ENCODE data around the gene AOPEP.

AOPEP gene

DNA sequence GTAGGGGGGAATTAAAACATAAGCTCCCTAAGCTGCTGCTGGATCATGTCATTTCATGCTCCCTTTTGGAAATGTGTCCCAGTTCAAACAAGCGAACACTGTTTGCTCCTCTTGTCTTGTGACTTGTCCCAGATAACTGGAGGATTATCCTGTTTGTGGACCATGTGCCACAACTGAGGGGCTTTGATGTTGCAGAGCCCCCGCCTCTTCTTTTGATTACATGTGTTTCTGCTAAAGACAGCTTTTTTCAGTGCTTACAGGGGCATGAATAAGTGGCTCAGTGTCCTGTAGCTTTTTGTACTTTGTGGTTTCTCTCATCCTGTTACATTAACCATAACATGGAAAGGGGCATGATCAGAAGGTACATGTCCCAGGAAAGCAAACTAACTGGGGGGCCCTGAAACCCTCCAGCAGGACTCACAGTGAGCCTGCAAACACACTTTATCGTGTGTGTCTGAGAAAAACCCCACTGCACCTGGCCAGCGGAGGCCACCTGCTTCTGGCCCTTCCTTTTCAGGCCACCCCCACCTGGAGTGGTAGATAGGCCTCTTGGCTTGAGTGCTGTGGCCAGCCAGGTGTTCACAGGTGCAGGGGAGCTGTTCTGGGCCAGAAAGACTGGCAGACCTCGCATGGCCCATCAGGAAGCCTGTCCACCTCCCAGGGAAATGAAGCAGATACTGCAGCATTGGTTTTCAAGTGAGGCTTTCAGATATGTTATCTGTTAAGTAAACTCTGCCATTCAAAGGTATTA is 305.4 kb downstream of the AOPEP start:
- H3K9me3 ChIP-seq (ENCODE audit: control insufficient read depth, insufficient read depth, low read length), result no peaks in the 10 kb centered on the region
- no peaks in the 10 kb centered on the region for H3K27me3 ChIP-seq (ENCODE audit: control insufficient read depth, insufficient read depth, low read length)
- H3K4me3 ChIP-seq (ENCODE audit: low read depth, low read length), result no peak overlapping the region
- H3K27ac ChIP-seq (ENCODE audit: low read depth, low read length), result no peak overlapping the region
- no peaks in the 10 kb centered on the region for H3K36me3 ChIP-seq (ENCODE audit: control insufficient read depth, insufficient read depth, low read length)
- no peak overlapping the region for H3K9ac ChIP-seq (ENCODE audit: low read depth, low read length)
- H3K4me1 ChIP-seq (ENCODE audit: control insufficient read depth, insufficient read depth, low read length), result no peaks in the 10 kb centered on the region

DNA sequence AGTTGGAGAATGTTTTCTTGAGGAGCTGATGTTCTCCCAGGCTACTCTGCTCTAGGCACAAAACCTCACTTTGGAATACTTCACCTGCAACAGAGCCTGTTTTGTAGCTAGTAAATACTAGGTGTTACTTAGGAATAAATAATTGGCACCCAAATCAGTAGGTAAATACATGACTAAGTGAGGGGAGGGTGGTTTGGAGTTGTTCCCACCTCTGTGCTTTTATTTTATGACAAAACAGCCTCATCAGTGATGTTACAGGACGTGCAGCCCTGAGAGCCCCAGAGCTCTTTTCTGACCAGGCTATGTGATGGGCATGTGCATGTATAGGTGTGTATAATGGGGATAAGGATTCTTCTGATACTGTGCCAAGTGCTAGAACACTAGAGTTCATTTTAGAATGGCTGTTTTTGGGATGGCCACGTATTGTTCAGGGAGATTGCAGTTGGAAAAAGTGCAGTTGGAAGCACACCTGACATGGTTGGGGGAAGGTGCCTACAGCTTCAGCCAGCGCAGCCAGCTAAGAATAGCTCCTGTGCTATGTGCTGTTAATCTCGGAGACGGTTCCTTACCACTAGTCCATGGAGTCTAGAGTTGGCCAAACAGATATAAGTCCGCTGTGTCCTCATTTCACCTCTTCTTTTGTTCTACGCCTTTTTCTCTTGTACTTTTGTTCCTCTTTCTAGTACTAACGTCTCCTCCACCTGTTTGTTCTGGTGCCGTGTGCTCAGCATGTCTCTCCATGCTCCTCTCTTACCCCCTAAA is 306.3 kb downstream of the AOPEP start:
- Histone ChIP-seq H3K9me3 (ENCODE audit: control insufficient read depth, insufficient read depth, low read length) (no peaks in the 10 kb centered on the region), H3K27ac (ENCODE audit: low read depth, low read length) (no peak overlapping the region), H3K36me3 (ENCODE audit: control insufficient read depth, insufficient read depth, low read length) (no peaks in the 10 kb centered on the region), H3K9ac (ENCODE audit: low read depth, low read length) (no peak overlapping the region), H3K4me1 (ENCODE audit: control insufficient read depth, insufficient read depth, low read length) (no peaks in the 10 kb centered on the region), H3K4me3 (ENCODE audit: low read depth, low read length) (no peak overlapping the region), H3K27me3 (ENCODE audit: control insufficient read depth, insufficient read depth, low read length) (no peaks in the 10 kb centered on the region)

DNA sequence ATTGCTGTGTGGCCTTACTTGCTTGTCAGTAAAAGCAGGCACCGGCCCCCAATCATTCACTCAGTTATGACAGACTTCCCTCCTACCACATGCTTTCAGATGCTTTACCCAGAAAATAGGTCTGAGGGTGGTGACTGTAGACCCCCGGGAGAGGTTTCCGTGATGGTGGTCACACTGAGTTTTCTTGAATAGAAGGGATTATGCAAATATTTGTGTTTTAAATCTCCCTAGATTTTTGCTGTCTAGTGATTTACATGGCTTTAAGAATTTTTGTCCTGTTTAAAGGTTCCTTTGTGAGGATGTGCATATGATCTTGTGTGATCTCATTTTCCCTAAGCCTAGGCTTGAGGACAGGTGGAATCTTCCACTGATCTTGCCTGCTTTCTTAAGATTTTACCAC is 309.3 kb downstream of the AOPEP start:
- Histone ChIP-seq H3K36me3 (ENCODE audit: control insufficient read depth, insufficient read depth, low read length) (no peaks in the 10 kb centered on the region), H3K4me3 (ENCODE audit: low read depth, low read length) (no peak overlapping the region), H3K27me3 (ENCODE audit: control insufficient read depth, insufficient read depth, low read length) (no peaks in the 10 kb centered on the region), H3K4me1 (ENCODE audit: control insufficient read depth, insufficient read depth, low read length) (no peaks in the 10 kb centered on the region), H3K9me3 (ENCODE audit: control insufficient read depth, insufficient read depth, low read length) (no peaks in the 10 kb centered on the region), H3K9ac (ENCODE audit: low read depth, low read length) (no peak overlapping the region), H3K27ac (ENCODE audit: low read depth, low read length) (no peak overlapping the region)

DNA sequence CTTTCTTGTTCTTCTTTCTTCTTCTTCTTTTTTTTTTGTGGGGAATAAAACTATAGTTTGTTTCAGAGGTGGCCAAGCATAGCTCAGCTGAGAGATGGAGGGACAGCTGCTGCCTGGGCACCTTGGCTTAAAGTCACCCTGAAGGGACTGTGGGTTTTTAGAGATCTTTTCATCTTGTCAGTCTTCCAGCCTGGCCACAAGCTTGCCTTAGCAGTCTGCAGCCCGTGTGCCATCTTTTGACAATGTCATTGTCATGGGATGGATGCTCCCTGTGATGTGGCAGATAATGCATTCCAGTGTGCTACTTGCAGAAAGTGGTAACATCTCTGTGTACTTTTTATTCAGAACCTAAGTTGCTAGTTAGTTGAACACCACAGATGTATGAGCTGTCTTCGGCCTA is 310.2 kb downstream of the AOPEP start:
- no peak overlapping the region for H3K9ac ChIP-seq (ENCODE audit: low read depth, low read length)
- H3K27ac ChIP-seq (ENCODE audit: low read depth, low read length), result no peak overlapping the region
- H3K27me3 ChIP-seq (ENCODE audit: control insufficient read depth, insufficient read depth, low read length), result no peaks in the 10 kb centered on the region
- H3K9me3 ChIP-seq (ENCODE audit: control insufficient read depth, insufficient read depth, low read length), result no peaks in the 10 kb centered on the region
- H3K36me3 ChIP-seq (ENCODE audit: control insufficient read depth, insufficient read depth, low read length), result no peaks in the 10 kb centered on the region
- H3K4me3 ChIP-seq (ENCODE audit: low read depth, low read length), result no peak overlapping the region
- no peaks in the 10 kb centered on the region for H3K4me1 ChIP-seq (ENCODE audit: control insufficient read depth, insufficient read depth, low read length)

DNA sequence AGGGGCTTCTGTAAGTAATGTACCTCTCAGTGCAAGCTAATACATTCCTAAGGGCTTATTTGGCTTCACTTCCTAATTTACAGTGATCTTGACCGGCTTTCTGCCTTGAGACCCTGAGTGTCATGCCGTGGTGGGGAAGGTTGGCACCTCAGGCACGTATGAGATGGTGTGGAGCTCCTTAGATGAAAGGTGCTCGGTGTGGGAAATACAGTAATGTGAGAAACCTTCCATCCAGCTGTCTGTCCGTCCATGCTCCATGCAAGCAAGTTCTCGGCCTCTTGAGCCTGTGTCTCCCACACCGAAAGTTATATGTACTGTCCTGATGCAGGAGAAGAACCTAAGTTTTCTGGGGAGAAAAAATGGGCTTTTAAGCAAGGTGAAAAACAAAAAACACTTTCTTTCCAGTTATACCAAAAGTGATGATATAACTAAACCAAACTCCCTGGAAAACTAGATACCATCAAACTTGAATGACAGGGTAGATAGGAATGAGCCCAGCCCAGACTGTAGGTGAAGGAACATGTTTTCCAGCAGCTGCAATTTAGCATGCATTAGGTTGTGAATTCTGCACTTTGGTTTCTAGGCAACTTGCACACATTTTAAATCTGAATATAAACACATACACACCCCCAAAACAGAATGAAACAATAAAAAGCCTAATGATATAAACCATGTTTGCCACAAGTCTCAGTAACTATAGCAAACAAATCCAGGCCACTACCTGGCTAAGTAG is 311.5 kb downstream of the AOPEP start:
- Histone ChIP-seq H3K4me1 (ENCODE audit: control insufficient read depth, insufficient read depth, low read length) (no peaks in the 10 kb centered on the region), H3K27ac (ENCODE audit: low read depth, low read length) (no peak overlapping the region), H3K4me3 (ENCODE audit: low read depth, low read length) (no peak overlapping the region)

DNA sequence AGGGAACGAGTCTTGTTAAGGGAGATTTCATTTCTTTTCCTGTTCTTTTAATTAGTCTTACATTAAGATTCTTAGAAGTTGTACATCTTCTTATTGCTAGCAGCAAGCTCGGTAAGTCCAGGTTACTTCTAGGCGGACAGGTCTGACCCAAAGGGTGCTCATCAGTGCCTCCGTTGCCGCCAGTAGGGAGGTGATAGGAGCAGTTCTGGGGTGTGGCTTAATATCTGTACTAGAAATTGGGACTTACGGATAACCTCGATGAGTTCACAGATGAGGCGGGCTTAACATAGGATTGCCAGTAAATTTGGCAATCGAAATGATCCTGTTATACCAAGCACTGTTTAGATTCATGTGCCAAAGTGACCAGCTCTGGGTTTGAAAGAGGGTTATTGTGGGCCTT is 312.2 kb downstream of the AOPEP start:
- no peaks in the 10 kb centered on the region for H3K4me1 ChIP-seq (ENCODE audit: control insufficient read depth, insufficient read depth, low read length)
- no peaks in the 10 kb centered on the region for H3K36me3 ChIP-seq (ENCODE audit: control insufficient read depth, insufficient read depth, low read length)
- no peaks in the 10 kb centered on the region for H3K9me3 ChIP-seq (ENCODE audit: control insufficient read depth, insufficient read depth, low read length)
- no peak overlapping the region for H3K4me3 ChIP-seq (ENCODE audit: low read depth, low read length)
- H3K27ac ChIP-seq (ENCODE audit: low read depth, low read length), result no peak overlapping the region
- no peak overlapping the region for H3K9ac ChIP-seq (ENCODE audit: low read depth, low read length)
- no peaks in the 10 kb centered on the region for H3K27me3 ChIP-seq (ENCODE audit: control insufficient read depth, insufficient read depth, low read length)

More for the DNA sequence above, 311.5 kb downstream of the AOPEP start:
- no peaks in the 10 kb centered on the region for H3K27me3 ChIP-seq (ENCODE audit: control insufficient read depth, insufficient read depth, low read length)
- H3K9me3 ChIP-seq (ENCODE audit: control insufficient read depth, insufficient read depth, low read length), result no peaks in the 10 kb centered on the region
- no peaks in the 10 kb centered on the region for H3K36me3 ChIP-seq (ENCODE audit: control insufficient read depth, insufficient read depth, low read length)
- no peak overlapping the region for H3K9ac ChIP-seq (ENCODE audit: low read depth, low read length)

DNA sequence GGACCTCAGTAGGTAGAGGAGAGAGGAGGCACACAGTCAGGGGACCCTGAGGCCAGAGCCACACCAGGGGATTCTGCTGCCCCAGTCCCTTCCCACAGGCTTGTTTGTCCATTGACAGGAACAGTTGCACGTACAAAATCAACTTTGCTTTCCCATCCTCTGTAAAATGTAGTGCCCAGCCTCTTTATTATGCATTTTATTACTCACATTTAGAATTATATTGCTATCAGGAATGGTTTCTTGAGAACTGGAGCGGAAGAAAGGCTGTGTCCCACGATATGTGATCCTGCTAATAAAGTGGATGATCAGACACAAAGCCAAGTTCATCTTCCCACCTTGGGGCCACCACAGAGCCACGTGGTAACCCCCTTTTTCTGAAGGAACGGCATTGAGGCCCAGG is 313.6 kb downstream of the AOPEP start:
- no peak overlapping the region for H3K9ac ChIP-seq (ENCODE audit: low read depth, low read length)
- H3K4me3 ChIP-seq (ENCODE audit: low read depth, low read length), result no peak overlapping the region
- H3K27me3 ChIP-seq (ENCODE audit: control insufficient read depth, insufficient read depth, low read length), result peaks cover under 1% of the 10 kb centered on the region
- no peaks in the 10 kb centered on the region for H3K36me3 ChIP-seq (ENCODE audit: control insufficient read depth, insufficient read depth, low read length)
- H3K4me1 ChIP-seq (ENCODE audit: control insufficient read depth, insufficient read depth, low read length), result peaks cover 5% of the 10 kb centered on the region; the same call in 1 of the 2 replicates
- H3K27ac ChIP-seq (ENCODE audit: low read depth, low read length), result no peak overlapping the region
- no peaks in the 10 kb centered on the region for H3K9me3 ChIP-seq (ENCODE audit: control insufficient read depth, insufficient read depth, low read length)

DNA sequence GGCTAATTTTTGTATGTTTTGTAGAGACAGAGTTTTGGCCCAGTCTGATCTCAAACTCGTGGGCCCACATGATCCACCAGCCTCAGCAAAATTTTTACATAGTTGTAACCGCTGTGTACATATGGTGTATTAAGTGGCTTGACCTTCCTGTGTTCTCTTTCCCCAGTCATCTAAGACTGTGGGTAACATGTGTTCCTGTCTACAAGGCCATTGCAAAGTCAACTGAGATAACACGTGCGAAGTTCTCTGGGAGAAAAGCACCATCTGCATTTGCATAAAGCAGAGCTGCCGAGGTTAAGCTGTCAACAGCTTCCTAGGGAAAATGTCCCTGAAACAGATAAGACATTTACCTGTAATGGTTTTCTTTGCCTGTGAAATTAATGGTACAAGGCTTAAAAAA is 317.3 kb downstream of the AOPEP start:
- Histone ChIP-seq H3K9ac (ENCODE audit: low read depth, low read length) (no peak overlapping the region), H3K27ac (ENCODE audit: low read depth, low read length) (no peak overlapping the region), H3K9me3 (ENCODE audit: control insufficient read depth, insufficient read depth, low read length) (no peaks in the 10 kb centered on the region), H3K4me3 (ENCODE audit: low read depth, low read length) (no peak overlapping the region), H3K36me3 (ENCODE audit: control insufficient read depth, insufficient read depth, low read length) (no peaks in the 10 kb centered on the region), H3K27me3 (ENCODE audit: control insufficient read depth, insufficient read depth, low read length) (peaks cover 36% of the 10 kb centered on the region), H3K4me1 (ENCODE audit: control insufficient read depth, insufficient read depth, low read length) (peaks cover 32% of the 10 kb centered on the region)

DNA sequence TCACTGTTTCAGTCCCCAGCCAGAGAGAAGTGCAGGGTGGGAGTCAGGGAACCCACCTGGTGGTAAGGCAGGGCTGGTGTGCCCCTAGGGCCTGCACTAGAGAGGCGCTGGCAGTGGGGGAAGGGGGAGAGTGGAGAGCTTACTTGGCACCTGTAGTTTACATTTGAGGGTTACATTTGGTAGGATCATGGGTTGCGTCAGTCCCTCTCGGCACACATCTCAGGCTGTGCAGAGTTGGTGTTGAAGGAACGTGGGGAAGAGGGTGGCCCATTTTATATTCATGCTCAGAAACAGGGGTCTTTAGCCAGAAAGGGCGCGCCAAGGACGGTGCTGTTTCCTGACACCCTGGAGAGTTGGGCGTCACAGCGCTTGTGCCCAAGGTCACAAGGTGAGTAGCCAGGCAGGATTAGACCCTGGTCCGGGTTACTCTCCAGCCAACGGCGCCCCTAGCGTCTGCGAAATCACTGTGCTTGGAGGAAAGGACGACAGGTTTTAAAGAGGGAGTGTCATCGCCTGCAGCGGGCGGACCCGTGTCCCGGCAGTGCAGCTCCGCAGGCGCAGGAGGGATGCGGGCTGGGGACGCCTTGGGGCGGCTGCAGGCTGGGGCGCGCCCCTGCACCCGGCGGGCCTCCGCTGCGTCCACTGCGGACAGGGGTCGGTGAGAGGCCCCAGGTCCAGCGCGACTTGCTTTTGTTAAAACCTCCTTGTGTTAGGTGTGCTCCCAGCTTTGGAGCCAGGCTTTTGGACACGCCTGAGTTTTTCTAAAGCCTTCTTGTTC is 318.4 kb downstream of the AOPEP start:
- Histone ChIP-seq H3K9me3 (ENCODE audit: control insufficient read depth, insufficient read depth, low read length) (no peaks in the 10 kb centered on the region), H3K36me3 (ENCODE audit: control insufficient read depth, insufficient read depth, low read length) (no peaks in the 10 kb centered on the region), H3K4me3 (ENCODE audit: low read depth, low read length) (peak overlapping the region; percentile 52), H3K27ac (ENCODE audit: low read depth, low read length) (no peak overlapping the region), H3K9ac (ENCODE audit: low read depth, low read length) (no peak overlapping the region), H3K4me1 (ENCODE audit: control insufficient read depth, insufficient read depth, low read length) (peaks cover 41% of the 10 kb centered on the region), H3K27me3 (ENCODE audit: control insufficient read depth, insufficient read depth, low read length) (peaks cover 47% of the 10 kb centered on the region)

DNA sequence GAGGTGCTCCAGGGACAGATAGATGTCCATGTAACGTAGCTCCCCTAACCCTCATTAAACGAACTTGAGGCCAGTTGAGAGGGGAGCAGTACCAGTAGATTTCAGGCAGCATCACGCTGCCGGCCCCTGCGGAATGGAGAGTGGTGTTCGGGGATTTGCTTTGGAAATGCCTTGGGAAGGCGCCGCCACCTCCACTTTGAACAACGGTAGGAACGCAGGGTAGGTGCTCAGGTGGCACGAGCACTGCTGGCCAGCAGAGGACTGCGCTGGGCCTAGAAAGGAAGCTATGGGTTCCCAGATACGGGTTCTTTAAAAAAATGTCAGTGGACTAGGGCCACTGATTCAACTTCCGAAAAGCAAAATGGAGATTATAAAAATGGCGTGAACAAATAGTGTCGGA is 319.3 kb downstream of the AOPEP start:
- H3K27ac ChIP-seq (ENCODE audit: low read depth, low read length), result no peak overlapping the region
- H3K4me3 ChIP-seq (ENCODE audit: low read depth, low read length), result peak overlapping the region; percentile 52
- peaks cover 55% of the 10 kb centered on the region for H3K27me3 ChIP-seq (ENCODE audit: control insufficient read depth, insufficient read depth, low read length)
- H3K36me3 ChIP-seq (ENCODE audit: control insufficient read depth, insufficient read depth, low read length), result no peaks in the 10 kb centered on the region
- H3K9me3 ChIP-seq (ENCODE audit: control insufficient read depth, insufficient read depth, low read length), result no peaks in the 10 kb centered on the region
- no peak overlapping the region for H3K9ac ChIP-seq (ENCODE audit: low read depth, low read length)
- H3K4me1 ChIP-seq (ENCODE audit: control insufficient read depth, insufficient read depth, low read length), result peaks cover 44% of the 10 kb centered on the region
